Neural cell (in vitro differentiated cells): ENCODE results near the gene JKAMP.

ENCODE experiments used
- CTCF ChIP-seq: fragments of 450-650 bp; IDR thresholded peaks from 2 replicates; pipeline ENCODE4 v1.5.1; 2014; ENCODE audit warnings: antibody characterized with exemption, mild to moderate bottlenecking, moderate library complexity; ENCODE audit not compliant: poor library complexity, severe bottlenecking
- EP300 ChIP-seq: fragments of 450-650 bp; conservative IDR thresholded peaks from 2 replicates; pipeline ENCODE4 v1.6.1; 2014; ENCODE audit warnings: antibody characterized with exemption, mild to moderate bottlenecking, moderate library complexity; ENCODE audit not compliant: poor library complexity, severe bottlenecking
- EZH2 ChIP-seq: fragments of 200-600, 300-800 bp; shearing (Covaris generic), sonication (generic); IDR thresholded peaks from 2 replicates; pipeline ENCODE4 v1.6.1; 2014; ENCODE audit warnings: antibody characterized with exemption, low read length, borderline replicate concordance, mild to moderate bottlenecking; ENCODE audit not compliant: insufficient read depth, poor library complexity, severe bottlenecking
- MXI1 ChIP-seq: fragments of 450-650 bp; conservative IDR thresholded peaks from 2 replicates; pipeline ENCODE4 v1.6.1; 2014; ENCODE audit warnings: antibody characterized with exemption, mild to moderate bottlenecking; ENCODE audit not compliant: poor library complexity, severe bottlenecking
- POLR2AphosphoS5 ChIP-seq: IDR thresholded peaks from 2 replicates; pipeline ENCODE4 v1.6.1; 2012
- TAF1 ChIP-seq: IDR thresholded peaks from 2 replicates; pipeline ENCODE4 v1.6.1; 2012; ENCODE audit warnings: low read depth

DNA sequence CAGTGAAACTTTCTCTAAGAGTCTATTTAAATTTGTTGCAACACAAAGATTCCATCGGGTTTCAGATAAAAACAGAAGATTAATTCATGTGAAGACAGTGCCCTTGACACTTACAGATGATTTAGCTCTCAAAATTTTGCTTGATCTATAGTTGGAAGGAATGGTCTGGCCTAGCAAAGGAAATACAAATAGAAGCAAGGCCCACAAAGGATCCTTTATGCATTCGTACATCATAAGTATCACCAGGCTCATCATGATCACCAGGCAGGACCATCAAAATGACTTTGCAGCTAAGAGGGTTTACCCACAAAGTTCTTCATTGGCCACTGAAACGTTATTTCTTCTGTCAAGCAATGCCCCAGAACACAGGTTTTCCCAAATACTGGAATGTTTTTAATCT lies 24.8 kb downstream of the JKAMP start:
- no peak for TF ChIP-seq CTCF
- TF ChIP-seq POLR2AphosphoS5 = no peak
- TF ChIP-seq EP300 = no peak
- no peak for TF ChIP-seq TAF1
- no peak for TF ChIP-seq MXI1
- TF ChIP-seq EZH2 = no peak
